Brain microvascular endothelial cell (primary cell): Measurements from ENCODE around the gene PLBD2.
A peak's percentile ranks its signal among the peaks of the same experiment; 100 is the strongest.

Experiments
- DNase-seq: peaks from one replicate; pipeline ENCODE4 v3.0.0-alpha.2; 2020
- H3K27ac ChIP-seq: fragments of 250-450 bp; sonication (Bioruptor Pico); 2 replicates; pipeline ENCODE4 v1.5.1; 2020; ENCODE audit warnings: mild to moderate bottlenecking, moderate library complexity
- H3K27me3 ChIP-seq: fragments of 250-450 bp; sonication (Bioruptor Pico); replicated peaks from 2 replicates; pipeline ENCODE4 v1.5.1; 2020; ENCODE audit warnings: mild to moderate bottlenecking
- H3K36me3 ChIP-seq: fragments of 250-450 bp; sonication (Bioruptor Pico); replicated peaks from 2 replicates; pipeline ENCODE4 v1.5.1; 2020; ENCODE audit warnings: mild to moderate bottlenecking
- H3K4me3 ChIP-seq: 2 replicates; pipeline ENCODE4 v1.5.1; 2011; ENCODE audit warnings: low read depth, mild to moderate bottlenecking, control low read depth, low read length, moderate library complexity
- CTCF ChIP-seq: IDR thresholded peaks from 2 replicates; pipeline ENCODE4 v1.5.1; 2011; ENCODE audit warnings: low read depth, mild to moderate bottlenecking, moderate library complexity, low read length, control low read depth, inconsistent platforms; ENCODE audit errors: missing control alignments
- in situ Hi-C: cut with HindIII; loops from 2 replicates; pipeline ENCODE4 v1.10.0; 2017; ENCODE audit warnings: low sequenced_read_pairs, low pct_ligation_motif_present

The PLBD2 gene

GRCh38 chr12:113439301-113439597, 80.9 kb downstream of the PLBD2 start:
- no peaks in the 10 kb centered on the region for H3K36me3 ChIP-seq
- DNase-seq, result no peak
- H3K4me3 ChIP-seq, result no peak overlapping the region
- H3K27me3 ChIP-seq, result peaks cover 2% of the 10 kb centered on the region
- TF ChIP-seq CTCF, result no peak
- in situ Hi-C loops, result no loop called here
- no peak overlapping the region for H3K27ac ChIP-seq

GRCh38 chr12:113439606-113440030, 81.2 kb downstream of the PLBD2 start:
- peak; percentile 40 for DNase-seq
- Histone ChIP-seq H3K27me3 (peaks cover 2% of the 10 kb centered on the region), H3K4me3 (no peak overlapping the region), H3K27ac (no peak overlapping the region), H3K36me3 (no peaks in the 10 kb centered on the region)
- TF ChIP-seq CTCF, result peak; percentile 86
- in situ Hi-C loops, result no loop called here

- no peaks in the 10 kb centered on the region for H3K36me3 ChIP-seq
- in situ Hi-C loops, result no loop called here
- no peak for TF ChIP-seq CTCF
- peaks cover 2% of the 10 kb centered on the region for H3K27me3 ChIP-seq
- H3K27ac ChIP-seq, result no peak overlapping the region
- H3K4me3 ChIP-seq, result no peak overlapping the region
- DNase-seq, result no peak
These were observed 81.9 kb downstream of the PLBD2 start for GRCh38 chr12:113440336-113440735.
